SK-N-SH (cell line): ENCODE results near the gene TMPRSS5. TPM values are rescaled to one million over a fixed set of nuclear protein-coding genes. Genes with fewer than 3 reads are reported as not detected.

ENCODE experiments used
- CTCF ChIA-PET: fragments of 300-600, 350-600 bp; formaldehyde crosslinking; extraction: SDS; loops from one replicate; lab custom pipeline; 2021; lab: Yijun Ruan, JAX
- POLR2A ChIA-PET: fragments of 350-600 bp; sonication (Branson Sonifier 250); formaldehyde crosslinking; extraction: SDS; loops from one replicate; lab custom pipeline; 2020; ENCODE audit warnings: antibody characterized with exemption, inconsistent platforms; lab: Yijun Ruan, JAX
- DNase-seq: peaks from one replicate; pipeline ENCODE4 v3.0.0; 2012
- H2AFZ ChIP-seq: fragments of 200-600 bp; sonication (generic); 2 replicates; pipeline ENCODE4 v1.8.1; 2016; ENCODE audit warnings: antibody characterized with exemption, mild to moderate bottlenecking, low read depth
- H3F3A ChIP-seq: fragments of 200-600 bp; sonication (generic); replicated peaks from 2 replicates; pipeline ENCODE3; 2016; ENCODE audit warnings: antibody characterized with exemption, mild to moderate bottlenecking; ENCODE audit not compliant: insufficient read depth
- H3K27ac ChIP-seq, 2 experiments: fragments of 200-500 bp in 1 of 2; fragments of 200-600 bp in 1 of 2; sonication (Bioruptor generic) in 1 of 2; sonication (generic), shearing (Covaris generic) in 1 of 2; 2 replicates each; pipeline versions ENCODE4 v1.5.1 to v1.6.1; 2014 to 2016; ENCODE audit warnings: low read depth in 2 of 2, inconsistent platforms in 1 of 2, low read length in 1 of 2, mild to moderate bottlenecking in 1 of 2, mixed read lengths in 1 of 2
- H3K27me3 ChIP-seq: fragments of 200-600 bp; sonication (generic), shearing (Covaris generic); 2 replicates; pipeline ENCODE4 v1.6.1; 2016; ENCODE audit warnings: mixed run types; ENCODE audit not compliant: insufficient read depth
- H3K36me3 ChIP-seq, 2 experiments: fragments of 200-500 bp in 1 of 2; fragments of 200-600 bp in 1 of 2; sonication (Bioruptor generic) in 1 of 2; sonication (generic) in 1 of 2; replicated peaks in 1 of 2; 2 replicates each; pipeline versions ENCODE3 to v1.5.1; 2014 to 2016; ENCODE audit warnings: low read length in 1 of 2, mild to moderate bottlenecking in 1 of 2; ENCODE audit not compliant: insufficient read depth in 2 of 2, control insufficient read depth in 1 of 2
- H3K4me1 ChIP-seq, 2 experiments: fragments of 200-500 bp in 1 of 2; fragments of 200-600 bp in 1 of 2; sonication (Bioruptor generic) in 1 of 2; sonication (generic), shearing (Covaris generic) in 1 of 2; 2 replicates each; pipeline versions ENCODE4 v1.5.1 to v1.6.1; 2014 to 2016; ENCODE audit warnings: low read depth in 1 of 2, low read length in 1 of 2, mixed run types in 1 of 2; ENCODE audit not compliant: insufficient read depth in 2 of 2, control insufficient read depth in 1 of 2
- H3K4me2 ChIP-seq: fragments of 200-600 bp; sonication (generic), shearing (Covaris generic); 2 replicates; pipeline ENCODE4 v1.6.1; 2017; ENCODE audit warnings: mixed run types
- H3K4me3 ChIP-seq, 2 experiments: fragments of 200-500 bp in 1 of 2; fragments of 200-600 bp in 1 of 2; sonication (Bioruptor generic) in 1 of 2; sonication (generic), shearing (Covaris generic) in 1 of 2; 2 replicates each; pipeline versions ENCODE4 v1.5.1 to v1.8.1; 2014 to 2016; ENCODE audit warnings: low read depth in 2 of 2, inconsistent platforms in 1 of 2, low read length in 1 of 2, mild to moderate bottlenecking in 1 of 2, mixed read lengths in 1 of 2, moderate library complexity in 1 of 2
- H3K79me2 ChIP-seq: fragments of 200-600 bp; sonication (generic); 2 replicates; pipeline ENCODE4 v1.8.1; 2017; ENCODE audit warnings: mild to moderate bottlenecking; ENCODE audit not compliant: insufficient read depth
- H3K9ac ChIP-seq: fragments of 200-600 bp; sonication (generic); 2 replicates; pipeline ENCODE4 v1.6.1; 2017; ENCODE audit warnings: mixed run types
- H3K9me2 ChIP-seq: fragments of 200-600 bp; sonication (generic); 2 replicates; pipeline ENCODE4 v1.6.1; 2017; ENCODE audit warnings: mixed run types
- H3K9me3 ChIP-seq: fragments of 200-600 bp; sonication (generic); 2 replicates; pipeline ENCODE4 v1.6.1; 2017; ENCODE audit warnings: mixed run types, mild to moderate bottlenecking, moderate library complexity
- H4K20me1 ChIP-seq: fragments of 200-600 bp; sonication (generic); 2 replicates; pipeline ENCODE4 v1.6.1; 2017; ENCODE audit warnings: mild to moderate bottlenecking, mixed run types; ENCODE audit not compliant: insufficient read depth
- EP300 ChIP-seq, 2 experiments: IDR thresholded peaks; 2 replicates each; pipeline versions ENCODE4 v1.4.0 to v1.6.1; 2012; ENCODE audit warnings: borderline replicate concordance in 1 of 2, low read depth in 1 of 2, low read length in 1 of 2
- FOXM1 ChIP-seq: IDR thresholded peaks from 2 replicates; pipeline ENCODE4 v1.4.0; 2012; ENCODE audit warnings: low read depth, mild to moderate bottlenecking
- JUND ChIP-seq: IDR thresholded peaks from 2 replicates; pipeline ENCODE4 v1.4.0; 2012
- MAX ChIP-seq: IDR thresholded peaks from 2 replicates; pipeline ENCODE4 v1.4.0; 2012; ENCODE audit warnings: low read depth
- MXI1 ChIP-seq: IDR thresholded peaks from 2 replicates; pipeline ENCODE4 v1.6.1; 2012; ENCODE audit warnings: mild to moderate bottlenecking, low read depth, low read length, improper control_type of control experiment
- NFIC ChIP-seq: IDR thresholded peaks from 2 replicates; pipeline ENCODE4 v1.4.0; 2012; ENCODE audit warnings: borderline replicate concordance
- NRF1 ChIP-seq: IDR thresholded peaks from 2 replicates; pipeline ENCODE4 v1.6.1; 2012; ENCODE audit warnings: low read depth, mild to moderate bottlenecking, low read length
- POLR2AphosphoS5 ChIP-seq: IDR thresholded peaks from 2 replicates; pipeline ENCODE4 v1.6.1; 2012; ENCODE audit warnings: low read depth, low read length
- RAD21 ChIP-seq: IDR thresholded peaks from 2 replicates; pipeline ENCODE4 v1.6.1; 2012; ENCODE audit warnings: mild to moderate bottlenecking, low read length
- RCOR1 ChIP-seq: fragments of 150-350 bp; IDR thresholded peaks from 2 replicates; pipeline ENCODE4 v1.6.1; 2017; ENCODE audit warnings: antibody characterized with exemption, low read length
- RFX5 ChIP-seq: IDR thresholded peaks from 2 replicates; pipeline ENCODE4 v1.6.1; 2012; ENCODE audit warnings: mild to moderate bottlenecking, improper control_type of control experiment, low read length
- RXRA ChIP-seq: IDR thresholded peaks from 2 replicates; pipeline ENCODE4 v1.4.0; 2012; ENCODE audit warnings: low read depth, mild to moderate bottlenecking, borderline replicate concordance
- SMC3 ChIP-seq: IDR thresholded peaks from 2 replicates; pipeline ENCODE4 v1.6.1; 2012; ENCODE audit warnings: low read depth, low read length, improper control_type of control experiment
- TAF1 ChIP-seq: IDR thresholded peaks from 2 replicates; pipeline ENCODE4 v1.6.1; 2012; ENCODE audit warnings: low read depth, mild to moderate bottlenecking, low read length, moderate library complexity, borderline replicate concordance
- TCF12 ChIP-seq: IDR thresholded peaks from 2 replicates; pipeline ENCODE4 v1.4.0; 2012
- USF2 ChIP-seq: fragments of 150-350 bp; IDR thresholded peaks from 2 replicates; pipeline ENCODE4 v1.6.1; 2017; ENCODE audit warnings: antibody characterized with exemption, low read length, low read depth, borderline replicate concordance
- YY1 ChIP-seq: IDR thresholded peaks from 2 replicates; pipeline ENCODE4 v1.4.0; 2012; ENCODE audit warnings: low read depth, mild to moderate bottlenecking
- WGBS: methylation state at CpG from one replicate; pipeline ENCODE4 v1.1.6; 2017; ENCODE audit warnings: low lambda C conversion rate; 5-methylcytosine and 5-hydroxymethylcytosine counted together
- polyA plus RNA-seq, 3 experiments: library from polyadenylated mRNA; depleted of rRNA; stranded (reverse); fragments of >200 nt; gene quantifications; 2 replicates each; pipeline ENCODE4 v1.2.3, GENCODE V29; 2012
- TF ChIP-seq, protein P1 (sequence below): fragments of 200-600 bp; sonication (generic); IDR thresholded peaks from 2 replicates; pipeline ENCODE4 v1.6.1; 2017; ENCODE audit warnings: antibody characterized with exemption, mild to moderate bottlenecking, moderate library complexity
- TF ChIP-seq, protein P2 (sequence below): IDR thresholded peaks from 2 replicates; pipeline ENCODE4 v1.4.0; 2012; ENCODE audit warnings: low read depth, borderline replicate concordance
- TF ChIP-seq, protein P3 (sequence below): fragments of 150-350 bp; IDR thresholded peaks from 2 replicates; pipeline ENCODE4 v1.6.1; 2016; ENCODE audit warnings: mild to moderate bottlenecking, low read depth, low read length

Gene TMPRSS5
- polyA plus RNA-seq, 1 of the 3 experiments (the other 2 are of a cell fraction) = 0.28 TPM

DNA sequence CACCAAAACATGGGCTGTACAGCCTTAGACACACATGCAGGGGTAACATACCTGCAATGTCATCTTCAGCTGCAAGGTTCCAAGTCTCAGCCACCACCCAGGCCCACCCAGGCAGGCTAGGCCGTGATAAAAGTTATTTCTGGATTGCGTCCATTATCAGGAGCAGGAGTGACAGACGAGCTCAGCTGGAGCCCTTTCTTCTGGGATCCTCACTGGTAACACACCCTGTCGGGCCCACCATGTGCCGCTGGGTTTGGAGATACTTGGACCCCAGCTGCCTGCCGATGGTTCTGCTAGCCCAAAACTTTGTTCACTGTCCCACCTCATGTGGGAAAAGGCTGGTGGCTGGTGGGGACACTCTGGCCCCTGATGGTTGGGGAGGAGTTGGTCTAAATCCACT, 24.8 kb downstream of the TMPRSS5 start (continued):
- TF ChIP-seq SMC3 (no peak), MAX (no peak), RXRA (no peak), EP300 (IDR thresholded peaks at IDR 0.05; ENCODE audit: borderline replicate concordance in 1 of 2, low read depth in 1 of 2, low read length in 1 of 2) (no peak)
- TF ChIP-seq, all 33 proteins: peak for 0

DNA sequence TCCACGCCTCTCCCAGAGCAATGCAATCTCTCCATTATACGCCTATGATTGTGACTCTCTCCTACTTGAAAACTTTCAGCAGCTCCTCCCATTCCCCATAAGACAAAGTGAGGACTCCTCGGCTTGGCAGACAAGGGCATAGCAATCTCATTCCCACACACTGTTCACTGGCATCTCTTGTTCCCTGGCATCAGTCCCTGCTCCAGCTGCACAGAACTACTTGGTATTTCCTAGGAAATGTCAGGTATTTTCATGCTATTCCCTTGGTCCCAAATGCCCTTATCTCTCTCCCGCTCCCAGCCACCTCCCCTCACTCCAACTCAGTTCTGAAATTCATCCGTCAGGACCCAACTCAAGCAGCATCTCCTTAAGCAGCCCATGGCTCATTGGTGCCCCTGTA, 28.4 kb downstream of the TMPRSS5 start:
- Histone ChIP-seq H4K20me1 (no peaks in the 10 kb centered on the region), H3K9me2 (no peaks in the 10 kb centered on the region), H3K4me1 (peaks cover 9 to 12% of the 10 kb centered on the region in 2 experiments; a peak in 2 of 4 replicates), H2AFZ (no peak overlapping the region), H3K9ac (no peak overlapping the region), H3K27me3 (peaks cover 5% of the 10 kb centered on the region; the same call in 1 of the 2 replicates), H3K27ac (no peak overlapping the region), H3F3A (no peaks in the 10 kb centered on the region), H3K9me3 (no peaks in the 10 kb centered on the region), H3K4me3 (no peak overlapping the region), H3K36me3 (no peaks in the 10 kb centered on the region), H3K4me2 (no peak overlapping the region), H3K79me2 (no peaks in the 10 kb centered on the region)
- ChIA-PET POLR2A (no interaction called here), CTCF (no interaction called here)
- WGBS = 46% methylated on average over 5 of the region's 5 CpGs
- DNase-seq = no peak
- no peak for TF ChIP-seq RAD21
- TF ChIP-seq TCF12 = no peak
- no peak for TF ChIP-seq POLR2AphosphoS5
- no peak for TF ChIP-seq USF2
- TF ChIP-seq JUND = no peak
- TF ChIP-seq NRF1 = no peak
- no peak for TF ChIP-seq RCOR1
- no peak for TF ChIP-seq YY1
- TF ChIP-seq, protein P1, sequence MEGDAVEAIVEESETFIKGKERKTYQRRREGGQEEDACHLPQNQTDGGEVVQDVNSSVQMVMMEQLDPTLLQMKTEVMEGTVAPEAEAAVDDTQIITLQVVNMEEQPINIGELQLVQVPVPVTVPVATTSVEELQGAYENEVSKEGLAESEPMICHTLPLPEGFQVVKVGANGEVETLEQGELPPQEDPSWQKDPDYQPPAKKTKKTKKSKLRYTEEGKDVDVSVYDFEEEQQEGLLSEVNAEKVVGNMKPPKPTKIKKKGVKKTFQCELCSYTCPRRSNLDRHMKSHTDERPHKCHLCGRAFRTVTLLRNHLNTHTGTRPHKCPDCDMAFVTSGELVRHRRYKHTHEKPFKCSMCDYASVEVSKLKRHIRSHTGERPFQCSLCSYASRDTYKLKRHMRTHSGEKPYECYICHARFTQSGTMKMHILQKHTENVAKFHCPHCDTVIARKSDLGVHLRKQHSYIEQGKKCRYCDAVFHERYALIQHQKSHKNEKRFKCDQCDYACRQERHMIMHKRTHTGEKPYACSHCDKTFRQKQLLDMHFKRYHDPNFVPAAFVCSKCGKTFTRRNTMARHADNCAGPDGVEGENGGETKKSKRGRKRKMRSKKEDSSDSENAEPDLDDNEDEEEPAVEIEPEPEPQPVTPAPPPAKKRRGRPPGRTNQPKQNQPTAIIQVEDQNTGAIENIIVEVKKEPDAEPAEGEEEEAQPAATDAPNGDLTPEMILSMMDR = no peak
- TF ChIP-seq MXI1 = no peak
- TF ChIP-seq NFIC = no peak
- TF ChIP-seq, protein P2, sequence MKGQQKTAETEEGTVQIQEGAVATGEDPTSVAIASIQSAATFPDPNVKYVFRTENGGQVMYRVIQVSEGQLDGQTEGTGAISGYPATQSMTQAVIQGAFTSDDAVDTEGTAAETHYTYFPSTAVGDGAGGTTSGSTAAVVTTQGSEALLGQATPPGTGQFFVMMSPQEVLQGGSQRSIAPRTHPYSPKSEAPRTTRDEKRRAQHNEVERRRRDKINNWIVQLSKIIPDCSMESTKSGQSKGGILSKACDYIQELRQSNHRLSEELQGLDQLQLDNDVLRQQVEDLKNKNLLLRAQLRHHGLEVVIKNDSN = no peak
- TF ChIP-seq, protein P3, sequence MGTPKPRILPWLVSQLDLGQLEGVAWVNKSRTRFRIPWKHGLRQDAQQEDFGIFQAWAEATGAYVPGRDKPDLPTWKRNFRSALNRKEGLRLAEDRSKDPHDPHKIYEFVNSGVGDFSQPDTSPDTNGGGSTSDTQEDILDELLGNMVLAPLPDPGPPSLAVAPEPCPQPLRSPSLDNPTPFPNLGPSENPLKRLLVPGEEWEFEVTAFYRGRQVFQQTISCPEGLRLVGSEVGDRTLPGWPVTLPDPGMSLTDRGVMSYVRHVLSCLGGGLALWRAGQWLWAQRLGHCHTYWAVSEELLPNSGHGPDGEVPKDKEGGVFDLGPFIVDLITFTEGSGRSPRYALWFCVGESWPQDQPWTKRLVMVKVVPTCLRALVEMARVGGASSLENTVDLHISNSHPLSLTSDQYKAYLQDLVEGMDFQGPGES = no peak
- TF ChIP-seq FOXM1 = no peak
- no peak for TF ChIP-seq TAF1
- TF ChIP-seq RFX5 = no peak
